GM19395 (cell line): ENCODE data around the gene UBTD1.
"Not testable (repeated sequence)": the region's sequence is repeated elsewhere in the genome, so short reads cannot be mapped to it uniquely, and the experiment has no call there.

Experiments used
- ATAC-seq: cut with Tn5 transposase; IDR thresholded peaks from one replicate; pipeline ENCODE4 v1.9.1; 2021; ENCODE audit warnings: mild to moderate bottlenecking, moderate library complexity; ENCODE audit not compliant: unreplicated experiment

The UBTD1 gene

GRCh38 chr10:97560731-97561381 is 62.1 kb downstream of the UBTD1 start:
- ATAC-seq: not testable (repeated sequence)

DNA sequence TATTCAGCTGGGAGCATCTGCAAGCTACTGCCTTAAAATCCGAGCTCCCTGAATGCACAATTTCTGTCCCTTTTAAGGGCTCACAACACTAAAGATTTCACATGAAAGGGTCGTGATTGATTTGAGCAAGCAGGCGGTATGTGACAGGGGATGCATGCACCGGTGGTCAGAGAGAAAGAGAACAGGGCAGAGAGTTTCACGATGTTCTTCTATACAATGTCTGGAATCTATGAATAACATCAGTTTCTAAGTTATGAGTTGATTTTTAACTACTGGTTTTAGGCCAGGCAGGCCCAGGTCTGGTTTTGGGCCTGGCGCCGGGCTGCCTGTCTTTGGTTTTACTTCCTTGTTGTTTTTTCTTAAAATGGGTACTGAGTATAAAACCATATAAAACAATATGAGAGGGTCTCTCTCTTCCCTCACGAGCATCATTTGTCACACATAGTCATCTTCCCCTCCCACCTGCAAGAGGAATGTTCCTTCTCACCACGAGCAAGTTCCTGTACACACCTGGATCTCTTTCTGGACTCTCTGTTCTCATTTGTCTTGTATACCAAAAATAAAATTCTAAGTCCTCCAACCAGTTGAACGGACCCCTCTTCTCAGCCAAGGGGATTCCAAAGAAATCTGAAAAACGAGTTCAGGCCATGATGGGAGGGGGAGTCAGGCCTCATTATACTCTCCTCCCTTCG is 62.8 kb downstream of the UBTD1 start:
- ATAC-seq: not testable (repeated sequence)

DNA sequence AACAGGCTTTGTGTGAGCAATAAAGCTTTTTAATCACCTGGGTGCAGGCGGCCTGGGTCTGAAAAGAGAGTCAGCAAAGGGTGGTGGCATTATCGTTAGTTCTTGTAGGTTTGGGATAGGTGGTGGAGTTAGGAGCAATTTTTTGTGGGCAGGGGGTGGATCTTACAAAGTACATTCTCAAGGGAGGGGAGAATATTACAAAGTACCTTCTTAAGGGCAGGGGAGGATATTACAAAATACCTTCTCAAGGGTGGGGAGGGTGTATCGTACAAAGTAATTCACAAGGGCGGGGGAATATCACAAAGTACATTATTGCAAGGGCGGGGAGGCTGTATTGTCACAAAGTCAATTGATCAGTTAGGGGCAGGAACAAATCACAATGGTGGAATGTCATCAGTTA is 63.6 kb downstream of the UBTD1 start:
- ATAC-seq: not testable (repeated sequence)

DNA sequence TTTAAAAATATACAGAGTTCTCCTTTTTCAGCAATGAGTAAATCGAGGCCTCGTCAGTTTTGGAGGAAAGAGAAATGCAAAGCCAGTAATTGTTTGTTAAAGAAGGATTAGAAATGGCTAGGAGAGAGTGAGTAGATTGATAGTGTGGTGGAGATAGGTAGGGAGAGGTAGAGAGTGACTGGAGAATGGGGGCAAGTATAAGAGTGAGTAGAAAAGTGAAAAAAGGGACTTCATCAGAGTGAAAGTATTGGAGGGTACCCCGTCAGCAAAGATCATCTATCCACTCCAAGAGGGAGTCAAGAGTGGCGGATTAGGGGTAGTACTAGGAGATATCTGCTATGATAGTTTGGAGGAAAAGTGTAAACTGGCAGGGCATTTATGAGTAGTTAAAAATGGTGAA is 64.6 kb downstream of the UBTD1 start:
- ATAC-seq: no peak

DNA sequence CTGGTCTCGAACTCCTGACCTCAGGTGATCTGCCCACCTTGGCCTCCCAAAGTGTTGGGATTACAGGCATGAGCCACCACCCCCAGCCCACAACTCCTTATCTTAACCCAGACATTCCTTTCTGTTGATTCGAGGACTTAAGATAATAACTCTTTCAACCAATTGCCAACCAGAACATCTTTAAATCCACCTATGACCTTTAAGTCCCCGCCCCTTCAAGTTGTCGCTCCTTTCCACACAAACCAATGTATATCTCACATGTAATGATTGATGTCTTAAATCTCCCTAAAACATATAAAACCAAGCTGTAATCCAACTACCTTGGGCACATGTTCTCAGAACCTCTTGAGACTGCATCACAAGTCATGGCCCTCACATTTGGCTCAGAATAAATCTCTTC is 66.1 kb downstream of the UBTD1 start:
- no peak for ATAC-seq

DNA sequence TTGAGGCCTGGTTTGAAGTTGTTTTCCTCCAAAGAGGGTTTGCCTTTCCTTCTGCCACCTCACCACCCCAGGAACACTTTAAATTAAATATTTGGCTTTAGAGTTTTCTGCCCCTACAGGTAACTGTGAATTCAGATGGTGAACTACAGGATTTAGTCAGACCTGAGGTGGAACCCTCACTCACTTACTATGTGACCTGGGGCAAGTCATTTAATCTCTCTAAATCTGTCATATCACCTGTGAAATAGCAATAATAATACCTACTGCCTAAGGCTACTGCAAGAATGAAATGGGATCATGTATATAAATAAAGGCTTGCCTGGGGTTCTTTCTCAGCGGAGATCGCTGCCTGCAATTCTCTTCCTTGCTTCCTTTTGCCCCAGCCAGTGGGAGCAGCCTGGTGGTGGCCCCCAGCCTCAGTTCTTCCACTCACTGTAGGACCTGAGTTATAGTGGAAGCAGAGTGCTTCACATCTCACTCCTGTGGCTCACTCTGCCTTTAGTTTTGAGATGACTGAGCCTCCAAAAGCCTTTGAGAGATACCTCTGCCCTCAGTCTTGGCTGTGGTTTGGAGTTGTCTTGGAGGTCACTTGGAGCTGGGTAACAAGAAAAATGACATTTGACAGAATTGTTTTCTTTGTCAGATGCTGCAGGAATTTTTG is 67.7 kb downstream of the UBTD1 start:
- no peak for ATAC-seq

DNA sequence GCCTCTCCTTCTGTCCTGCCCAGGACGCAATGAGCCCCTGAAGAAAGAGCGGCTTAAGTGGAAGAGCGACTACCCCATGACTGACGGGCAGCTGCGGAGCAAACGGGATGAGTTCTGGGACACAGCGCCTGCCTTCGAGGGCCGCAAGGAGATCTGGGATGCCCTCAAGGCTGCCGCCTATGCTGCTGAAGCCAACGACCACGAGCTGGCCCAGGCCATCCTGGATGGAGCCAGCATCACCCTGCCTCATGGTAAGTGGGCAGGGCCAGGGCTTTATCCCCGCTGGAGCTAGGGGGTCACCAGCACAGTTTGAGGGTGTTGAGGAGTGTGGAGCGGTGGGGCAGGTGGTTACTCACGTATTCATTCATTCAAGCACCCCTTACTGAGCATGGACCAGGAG is 69.2 kb downstream of the UBTD1 start:
- ATAC-seq: no peak

GRCh38 chr10:97570146-97570788 is 71.5 kb downstream of the UBTD1 start:
- ATAC-seq: no peak

DNA sequence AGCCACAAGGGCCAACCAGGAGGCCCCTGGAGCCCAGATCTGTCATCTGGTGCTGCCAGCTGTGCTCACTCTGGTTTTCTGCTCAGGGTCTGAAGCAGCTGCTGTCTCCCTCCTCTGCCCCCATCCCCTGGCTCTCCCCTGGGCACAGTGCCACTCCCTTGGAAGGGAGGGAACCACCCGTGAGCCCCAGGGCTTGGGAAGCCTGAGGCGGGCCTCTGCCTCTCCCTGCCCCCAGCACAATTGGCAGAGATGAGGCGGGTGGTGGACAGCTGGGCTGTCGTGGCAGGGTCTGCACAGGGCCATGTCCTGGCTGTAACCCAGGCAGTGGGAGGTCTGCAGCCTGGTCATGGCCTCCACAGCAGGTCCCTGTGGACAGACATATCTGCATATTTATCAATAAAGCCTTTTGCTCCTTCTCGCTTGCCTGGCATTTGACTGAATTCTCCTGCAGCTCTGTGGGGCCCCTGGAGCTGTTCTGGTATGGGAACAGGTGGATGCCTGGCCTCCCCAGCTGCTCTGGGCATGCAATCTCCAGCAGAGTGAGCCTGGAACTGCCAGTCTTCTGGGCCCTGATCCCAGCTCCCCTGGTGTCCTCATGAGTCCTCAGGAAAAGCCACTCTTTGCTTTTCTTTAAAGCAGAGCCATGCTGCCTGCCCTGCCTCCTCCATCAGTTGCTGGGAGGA is 72.2 kb downstream of the UBTD1 start:
- ATAC-seq: no peak

GRCh38 chr10:97571622-97572021 is 72.9 kb downstream of the UBTD1 start:
- ATAC-seq: no peak

- ATAC-seq: peak; percentile 69
These were observed 73.7 kb downstream of the UBTD1 start, which contains the start of gene ANKRD2 for GRCh38 chr10:97572214-97572989. TSS of gene ANKRD2 (plus strand) at chr10:97572779. CDS start at chr10:97572789, 10 bp downstream.

- no peak for ATAC-seq
These were observed 74.3 kb downstream of the UBTD1 start for GRCh38 chr10:97573021-97573420.

DNA sequence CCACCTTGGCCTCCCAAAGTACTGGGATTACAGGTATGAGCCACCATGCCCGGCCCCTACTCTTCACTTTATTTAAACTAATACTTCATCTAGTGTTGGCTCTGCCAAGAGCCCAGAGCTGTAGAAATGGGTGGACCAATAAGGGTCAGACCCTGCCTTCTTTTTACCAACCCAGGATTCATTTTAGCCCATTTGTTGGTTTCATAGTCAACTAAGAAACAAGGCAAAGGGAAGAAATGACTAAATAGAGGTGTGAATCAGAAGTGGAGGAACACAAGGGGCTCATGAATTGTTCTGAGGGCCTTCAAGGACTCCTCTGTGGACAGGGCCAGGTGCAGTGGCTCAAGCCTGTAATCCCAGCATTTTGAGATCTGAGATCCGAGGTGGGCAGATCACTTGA is 74.9 kb downstream of the UBTD1 start:
- no peak for ATAC-seq

DNA sequence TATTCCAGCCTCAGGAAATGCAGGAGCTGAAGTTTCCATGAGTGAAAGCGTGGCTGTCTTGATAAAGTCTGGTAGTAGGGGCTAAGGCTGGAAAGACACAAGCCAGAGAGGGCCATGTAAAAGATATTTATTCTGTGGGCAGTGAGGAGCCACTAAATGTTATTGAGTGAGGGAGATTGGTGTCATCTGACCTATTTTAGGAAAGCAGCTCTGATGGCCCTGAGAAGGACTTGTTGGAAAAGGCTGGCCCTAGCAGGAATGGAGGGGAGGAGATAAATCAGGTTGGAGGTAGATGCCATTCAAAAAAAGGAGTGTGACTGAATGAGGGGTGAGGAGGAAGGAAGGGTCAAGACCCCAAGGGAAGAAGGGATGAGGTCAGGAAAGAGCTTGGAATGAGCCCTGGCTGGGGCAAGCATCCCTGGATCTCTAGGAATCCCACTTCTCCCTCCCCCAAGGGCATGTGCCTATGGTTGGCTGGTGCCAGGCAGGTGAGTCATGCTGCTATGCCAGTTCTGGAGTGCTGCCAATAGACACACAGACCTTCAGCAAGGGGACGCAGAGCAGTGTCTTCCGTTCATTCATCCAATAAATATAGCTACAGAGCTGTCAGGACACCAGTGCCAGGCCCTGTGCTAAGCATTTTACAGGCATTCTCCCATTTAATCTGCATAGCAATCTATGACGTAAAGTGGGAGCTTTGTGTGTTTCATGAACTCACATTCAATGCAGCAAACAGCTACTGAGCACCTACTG is 75.8 kb downstream of the UBTD1 start:
- no peak for ATAC-seq

DNA sequence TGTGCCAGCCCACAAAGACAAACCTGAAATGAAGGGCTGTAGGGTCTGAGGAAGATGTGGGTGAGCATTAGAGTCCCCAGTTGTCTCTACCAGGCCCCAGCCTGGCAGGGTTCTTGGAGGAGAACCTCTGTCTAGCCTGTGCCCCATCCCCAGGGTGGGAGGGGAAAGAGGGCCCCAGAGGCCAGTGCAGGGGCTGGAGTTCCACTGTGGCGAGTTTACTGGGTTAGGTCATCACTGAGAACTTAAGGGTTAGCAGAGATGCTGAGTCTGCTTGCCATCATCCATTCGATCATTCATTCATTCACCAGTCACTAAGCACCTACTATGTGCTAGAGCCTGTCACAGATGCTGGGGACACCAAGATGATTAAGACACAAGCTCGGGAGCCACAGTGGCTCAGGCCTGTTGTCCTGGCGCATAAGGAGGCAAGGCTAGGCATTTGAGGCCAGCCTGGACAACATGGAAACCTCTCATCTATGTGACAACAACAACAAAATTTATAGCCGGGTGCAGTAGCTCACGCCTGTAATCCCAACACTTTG is 76.5 kb downstream of the UBTD1 start:
- no peak for ATAC-seq

DNA sequence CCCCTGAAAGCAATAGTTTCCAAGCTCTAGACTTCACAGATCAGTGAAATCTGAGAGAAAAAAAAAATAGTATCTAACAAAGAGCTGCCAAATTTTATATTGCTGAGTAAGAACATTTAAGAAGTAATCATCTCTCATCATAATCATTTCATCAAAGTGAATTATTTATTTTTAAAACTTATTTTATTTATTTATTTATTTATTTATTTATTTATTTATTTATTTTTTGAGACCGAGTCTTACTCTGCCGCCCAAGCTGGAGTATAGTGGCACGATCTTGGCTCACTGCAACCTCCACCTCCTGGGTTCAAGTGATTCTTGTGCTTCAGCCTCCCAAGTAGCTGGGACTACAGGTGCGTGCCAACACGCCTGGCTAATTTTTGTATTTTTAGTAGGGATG is 77.8 kb downstream of the UBTD1 start:
- not testable (repeated sequence) for ATAC-seq

GRCh38 chr10:97577701-97578100 is 79.0 kb downstream of the UBTD1 start:
- ATAC-seq: no peak

- ATAC-seq: no peak
These were observed 79.6 kb downstream of the UBTD1 start for GRCh38 chr10:97578171-97578844.
